Trophoblast cell (in vitro differentiated cells and primary cell): ENCODE measurements around the gene MYO5B.

Experiments
- DNase-seq, 2 donors: peaks; one replicate each; pipeline ENCODE4 v3.0.0-alpha.2; 2016
- H2AFZ ChIP-seq: 2 replicates; pipeline ENCODE4 v1.6.1; 2013; ENCODE audit warnings: low read length, moderate library complexity, mild to moderate bottlenecking; ENCODE audit not compliant: insufficient read depth, poor library complexity
- H2AK5ac ChIP-seq: 2 replicates; pipeline ENCODE4 v1.6.1; 2013; ENCODE audit warnings: mild to moderate bottlenecking, low read length
- H2BK120ac ChIP-seq: 2 replicates; pipeline ENCODE4 v1.6.1; 2013; ENCODE audit warnings: low read length, mild to moderate bottlenecking, moderate library complexity; ENCODE audit not compliant: insufficient read depth, poor library complexity
- H2BK12ac ChIP-seq: 2 replicates; pipeline ENCODE4 v1.6.1; 2013; ENCODE audit warnings: mild to moderate bottlenecking, low read length, moderate library complexity
- H2BK5ac ChIP-seq: 2 replicates; pipeline ENCODE4 v1.6.1; 2013; ENCODE audit warnings: low read length, low read depth, moderate library complexity, mild to moderate bottlenecking; ENCODE audit not compliant: poor library complexity
- H3K14ac ChIP-seq: 2 replicates; pipeline ENCODE4 v1.6.1; 2013; ENCODE audit warnings: mild to moderate bottlenecking, low read length
- H3K18ac ChIP-seq: 2 replicates; pipeline ENCODE4 v1.6.1; 2013; ENCODE audit warnings: mild to moderate bottlenecking, low read length
- H3K23ac ChIP-seq: 2 replicates; pipeline ENCODE4 v1.6.1; 2013; ENCODE audit warnings: low read length
- H3K27ac ChIP-seq: 2 replicates; pipeline ENCODE4 v1.5.1; 2013; ENCODE audit warnings: low read depth, mild to moderate bottlenecking, inconsistent platforms, low read length, moderate library complexity
- H3K27me3 ChIP-seq: 2 replicates; pipeline ENCODE4 v1.6.1; 2013; ENCODE audit warnings: inconsistent platforms, mild to moderate bottlenecking, low read length, moderate library complexity; ENCODE audit not compliant: insufficient read depth
- H3K36me3 ChIP-seq, 2 experiments: 1 replicate in 1 of 2; 2 replicates in 1 of 2; pipeline ENCODE4 v1.6.1; 2013; ENCODE audit warnings: low read length in 2 of 2, mild to moderate bottlenecking in 2 of 2, moderate library complexity in 1 of 2; ENCODE audit not compliant: insufficient read depth in 2 of 2, control insufficient read depth in 1 of 2
- H3K4ac ChIP-seq: 2 replicates; pipeline ENCODE4 v1.6.1; 2013; ENCODE audit warnings: low read depth, mild to moderate bottlenecking, low read length, moderate library complexity
- H3K4me1 ChIP-seq, 2 experiments: 1 replicate in 1 of 2; 2 replicates in 1 of 2; pipeline ENCODE4 v1.6.1; 2013; ENCODE audit warnings: low read length in 2 of 2, mild to moderate bottlenecking in 2 of 2, moderate library complexity in 1 of 2; ENCODE audit not compliant: insufficient read depth in 2 of 2, control insufficient read depth in 1 of 2
- H3K4me2 ChIP-seq: 2 replicates; pipeline ENCODE4 v1.6.1; 2013; ENCODE audit warnings: inconsistent platforms, mild to moderate bottlenecking, low read length, moderate library complexity
- H3K4me3 ChIP-seq: 2 replicates; pipeline ENCODE4 v1.5.1; 2013; ENCODE audit warnings: mild to moderate bottlenecking, low read depth, low read length, inconsistent platforms
- H3K79me1 ChIP-seq: one replicate; pipeline ENCODE4 v1.6.1; 2013; ENCODE audit warnings: low read length
- H3K79me2 ChIP-seq: 2 replicates; pipeline ENCODE4 v1.6.1; 2013; ENCODE audit warnings: low read length, mild to moderate bottlenecking; ENCODE audit not compliant: control insufficient read depth, insufficient read depth, poor library complexity
- H3K9ac ChIP-seq: 2 replicates; pipeline ENCODE4 v1.6.1; 2013; ENCODE audit warnings: mild to moderate bottlenecking, low read length
- H3K9me3 ChIP-seq: 2 replicates; pipeline ENCODE4 v1.6.1; 2013; ENCODE audit warnings: low read depth, mild to moderate bottlenecking, control low read depth, inconsistent platforms, low read length; ENCODE audit not compliant: insufficient read depth
- H4K12ac ChIP-seq: 2 replicates; pipeline ENCODE4 v1.6.1; 2013; ENCODE audit warnings: low read depth, mild to moderate bottlenecking, low read length, moderate library complexity
- H4K8ac ChIP-seq: 2 replicates; pipeline ENCODE4 v1.6.1; 2013; ENCODE audit warnings: low read depth, mild to moderate bottlenecking, low read length, moderate library complexity
- H4K91ac ChIP-seq: one replicate; pipeline ENCODE4 v1.6.1; 2013; ENCODE audit warnings: low read depth, mild to moderate bottlenecking, low read length, moderate library complexity
- WGBS: extraction: QIAGEN DNeasy Blood & Tissue Kit; methylation state at CpG from one replicate; pipeline ENCODE4 v1.1.7; 2013; ENCODE audit warnings: missing lambda C conversion rate; ENCODE audit not compliant: insufficient read length, insufficient coverage; ENCODE audit errors: extremely low coverage; 5-methylcytosine and 5-hydroxymethylcytosine counted together

The MYO5B gene

GRCh38 chr18:49907346-49907929 is 287.5 kb downstream of the MYO5B start:
- WGBS = no CpG with 5 or more reads among the region's 3 CpGs
- Histone ChIP-seq H4K91ac (no peak overlapping the region), H4K12ac (no peak overlapping the region), H2BK12ac (no peak overlapping the region), H3K4me2 (no peak overlapping the region), H3K14ac (no peak overlapping the region), H2BK120ac (no peak overlapping the region), H2AFZ (no peak overlapping the region), H2BK5ac (no peak overlapping the region), H3K79me1 (no peaks in the 10 kb centered on the region), H3K9ac (no peak overlapping the region), H3K27me3 (no peaks in the 10 kb centered on the region), H2AK5ac (no peak overlapping the region), H3K4me3 (no peak overlapping the region), H4K8ac (no peak overlapping the region), H3K18ac (no peak overlapping the region), H3K27ac (no peak overlapping the region), H3K9me3 (peaks cover 2% of the 10 kb centered on the region), H3K79me2 (no peaks in the 10 kb centered on the region), H3K4ac (no peak overlapping the region), H3K36me3 (peaks cover 9 to 18% of the 10 kb centered on the region in 2 experiments), H3K4me1 (peaks cover 0 to 8% of the 10 kb centered on the region in 2 experiments), H3K23ac (no peak overlapping the region)
- DNase-seq = no peak

DNA sequence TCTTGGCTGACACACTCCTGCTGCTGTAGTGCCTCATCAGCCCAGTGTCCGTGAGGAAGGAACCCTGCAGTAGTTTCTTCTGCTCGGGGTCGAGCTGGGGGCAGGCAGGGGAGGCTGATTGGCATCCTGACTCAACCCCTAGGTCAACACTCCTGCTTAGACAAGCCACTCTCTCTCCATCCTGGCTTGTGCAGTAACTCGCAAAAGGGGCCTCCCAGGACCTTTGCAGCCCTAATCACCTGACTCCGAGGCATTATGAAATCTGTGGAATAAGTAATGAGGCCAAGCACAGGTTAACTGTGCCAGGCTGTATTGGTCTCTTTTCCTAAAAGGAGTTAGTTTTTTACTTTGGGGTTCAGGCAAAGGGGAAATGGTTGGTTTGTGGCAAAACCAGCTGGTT is 289.2 kb downstream of the MYO5B start:
- Histone ChIP-seq H3K4me2 (no peak overlapping the region), H4K12ac (no peak overlapping the region), H3K9ac (no peak overlapping the region), H3K18ac (no peak overlapping the region), H4K91ac (no peak overlapping the region), H3K14ac (no peak overlapping the region), H3K9me3 (peaks cover 2% of the 10 kb centered on the region), H3K27ac (no peak overlapping the region), H3K4me3 (no peak overlapping the region), H3K36me3 (peaks cover 15 to 22% of the 10 kb centered on the region in 2 experiments), H2BK5ac (no peak overlapping the region), H2AK5ac (no peak overlapping the region), H2AFZ (no peak overlapping the region), H4K8ac (no peak overlapping the region), H2BK120ac (no peak overlapping the region), H3K79me2 (no peaks in the 10 kb centered on the region), H3K79me1 (no peaks in the 10 kb centered on the region), H2BK12ac (no peak overlapping the region), H3K4ac (no peak overlapping the region), H3K23ac (no peak overlapping the region), H3K4me1 (peaks cover 0 to 8% of the 10 kb centered on the region in 2 experiments), H3K27me3 (no peaks in the 10 kb centered on the region)
- no peak for DNase-seq
- no CpG with 5 or more reads among the region's 5 CpGs for WGBS

- peaks cover 2% of the 10 kb centered on the region for H3K9me3 ChIP-seq
- H3K4ac ChIP-seq = no peak overlapping the region
- no peaks in the 10 kb centered on the region for H3K79me1 ChIP-seq
- H3K23ac ChIP-seq = no peak overlapping the region
- H4K8ac ChIP-seq = no peak overlapping the region
- H3K18ac ChIP-seq = no peak overlapping the region
- no peak overlapping the region for H3K14ac ChIP-seq
- H2AK5ac ChIP-seq = no peak overlapping the region
- no peak for DNase-seq
- no peaks in the 10 kb centered on the region for H3K27me3 ChIP-seq
- H2AFZ ChIP-seq = no peak overlapping the region
- no CpG with 5 or more reads among the region's 4 CpGs for WGBS
- no peak overlapping the region for H3K4me2 ChIP-seq
- peaks cover 0 to 8% of the 10 kb centered on the region in 2 experiments for H3K4me1 ChIP-seq
- H2BK5ac ChIP-seq = no peak overlapping the region
- peaks cover 15 to 21% of the 10 kb centered on the region in 2 experiments for H3K36me3 ChIP-seq
- H4K91ac ChIP-seq = no peak overlapping the region
- H3K9ac ChIP-seq = no peak overlapping the region
- no peak overlapping the region for H2BK12ac ChIP-seq
- no peak overlapping the region for H4K12ac ChIP-seq
- H3K4me3 ChIP-seq = no peak overlapping the region
- H2BK120ac ChIP-seq = no peak overlapping the region
- H3K27ac ChIP-seq = no peak overlapping the region
- no peaks in the 10 kb centered on the region for H3K79me2 ChIP-seq
These were observed 289.9 kb downstream of the MYO5B start for GRCh38 chr18:49904871-49905555.

DNA sequence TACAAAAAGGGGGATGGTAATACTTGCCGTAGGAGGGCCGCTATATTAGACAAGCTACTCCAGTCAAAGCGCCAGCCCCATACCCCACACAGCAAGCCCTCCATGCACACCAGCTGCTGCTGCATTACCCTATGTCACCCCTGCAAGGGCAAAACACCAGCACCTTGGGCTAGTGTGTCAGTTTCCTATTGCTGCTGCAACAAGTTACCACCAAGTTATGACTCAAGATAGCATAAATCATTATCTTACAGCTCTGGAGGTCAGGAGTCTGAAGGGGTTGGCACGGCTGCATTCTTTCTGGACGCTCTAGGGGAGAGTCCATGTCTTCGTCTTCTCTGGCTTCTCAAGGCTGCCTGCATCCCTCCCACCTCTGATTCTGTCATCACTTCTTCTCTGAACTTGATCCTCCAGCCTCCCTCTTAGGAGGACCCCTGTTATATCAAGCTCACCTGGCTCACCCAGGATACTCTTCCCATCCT is 293.0 kb downstream of the MYO5B start:
- no peak overlapping the region for H4K91ac ChIP-seq
- H3K79me1 ChIP-seq = no peaks in the 10 kb centered on the region
- H3K27me3 ChIP-seq = no peaks in the 10 kb centered on the region
- H3K14ac ChIP-seq = no peak overlapping the region
- no peak overlapping the region for H2AK5ac ChIP-seq
- no CpG with 5 or more reads among the region's 6 CpGs for WGBS
- no peak overlapping the region for H3K27ac ChIP-seq
- H3K79me2 ChIP-seq = no peaks in the 10 kb centered on the region
- H2AFZ ChIP-seq = no peak overlapping the region
- H3K36me3 ChIP-seq = peaks cover 13 to 19% of the 10 kb centered on the region in 2 experiments
- H3K4ac ChIP-seq = no peak overlapping the region
- no peak overlapping the region for H2BK5ac ChIP-seq
- DNase-seq = no peak
- H3K9ac ChIP-seq = no peak overlapping the region
- no peak overlapping the region for H2BK120ac ChIP-seq
- no peak overlapping the region for H3K23ac ChIP-seq
- H3K4me2 ChIP-seq = no peak overlapping the region
- H3K4me1 ChIP-seq = peaks cover 0 to 8% of the 10 kb centered on the region in 2 experiments
- no peak overlapping the region for H4K8ac ChIP-seq
- H3K4me3 ChIP-seq = no peak overlapping the region
- H3K9me3 ChIP-seq = no peaks in the 10 kb centered on the region
- H2BK12ac ChIP-seq = no peak overlapping the region
- no peak overlapping the region for H4K12ac ChIP-seq
- H3K18ac ChIP-seq = no peak overlapping the region
